ENCODE measurements around the gene CXCL3.

DNA sequence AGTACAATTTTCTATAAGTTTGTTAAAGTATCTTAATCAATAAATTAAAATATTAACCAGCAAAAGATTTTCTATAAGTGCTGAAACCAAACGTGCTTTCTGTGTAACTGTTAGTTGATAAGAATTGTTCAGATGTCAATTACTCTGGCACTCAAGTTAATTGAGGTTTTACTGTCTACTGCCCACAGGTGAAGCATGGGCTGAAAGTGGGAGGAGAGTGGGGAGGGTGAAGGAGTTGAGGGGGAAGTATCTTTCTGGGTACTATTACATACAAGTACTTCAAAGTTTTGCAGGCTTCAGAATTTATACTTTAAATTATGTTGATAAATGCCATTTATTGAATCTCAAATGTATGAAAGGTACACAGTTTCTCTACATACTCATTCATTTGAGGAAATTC lies 19.1 kb upstream of the CXCL3 start:
- TF ChIP-seq, protein P1, sequence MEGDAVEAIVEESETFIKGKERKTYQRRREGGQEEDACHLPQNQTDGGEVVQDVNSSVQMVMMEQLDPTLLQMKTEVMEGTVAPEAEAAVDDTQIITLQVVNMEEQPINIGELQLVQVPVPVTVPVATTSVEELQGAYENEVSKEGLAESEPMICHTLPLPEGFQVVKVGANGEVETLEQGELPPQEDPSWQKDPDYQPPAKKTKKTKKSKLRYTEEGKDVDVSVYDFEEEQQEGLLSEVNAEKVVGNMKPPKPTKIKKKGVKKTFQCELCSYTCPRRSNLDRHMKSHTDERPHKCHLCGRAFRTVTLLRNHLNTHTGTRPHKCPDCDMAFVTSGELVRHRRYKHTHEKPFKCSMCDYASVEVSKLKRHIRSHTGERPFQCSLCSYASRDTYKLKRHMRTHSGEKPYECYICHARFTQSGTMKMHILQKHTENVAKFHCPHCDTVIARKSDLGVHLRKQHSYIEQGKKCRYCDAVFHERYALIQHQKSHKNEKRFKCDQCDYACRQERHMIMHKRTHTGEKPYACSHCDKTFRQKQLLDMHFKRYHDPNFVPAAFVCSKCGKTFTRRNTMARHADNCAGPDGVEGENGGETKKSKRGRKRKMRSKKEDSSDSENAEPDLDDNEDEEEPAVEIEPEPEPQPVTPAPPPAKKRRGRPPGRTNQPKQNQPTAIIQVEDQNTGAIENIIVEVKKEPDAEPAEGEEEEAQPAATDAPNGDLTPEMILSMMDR (IDR thresholded peaks at IDR 0.05): no peak
- no peak for TF ChIP-seq POLR2A (IDR thresholded peaks at IDR 0.05)

Measured in tibial nerve (tissue), 3 donors.